ENCODE results near the gene THSD1. TPM values are rescaled to one million over a fixed set of nuclear protein-coding genes. Genes with fewer than 3 reads are reported as not detected.

The THSD1 gene
- total RNA-seq, 1 donor from 2014 or later: 1.3 TPM

- H3K9me3 Mint-ChIP-seq: no peaks in the 10 kb centered on the region
- no peaks in the 10 kb centered on the region for H3K36me3 Mint-ChIP-seq
- peaks cover 5% of the 10 kb centered on the region for H3K4me1 Mint-ChIP-seq
- no peak for DNase-seq (ENCODE audit: low spot score in 2 of 2, unreplicated experiment in 2 of 2)
- no peak overlapping the region for H3K4me3 Mint-ChIP-seq
- H3K27me3 Mint-ChIP-seq (ENCODE audit: low read depth): peaks cover 3% of the 10 kb centered on the region
- no peak overlapping the region for H3K27ac Mint-ChIP-seq
- no peak for TF ChIP-seq CTCF (IDR thresholded peaks at IDR 0.05; ENCODE audit: unreplicated experiment)
These were observed 44.7 kb downstream of the THSD1 start for GRCh38 chr13:52361225-52361624.

- Mint-ChIP-seq H3K27me3 (ENCODE audit: low read depth) (peaks cover 5% of the 10 kb centered on the region), H3K4me1 (peaks cover 5% of the 10 kb centered on the region), H3K36me3 (no peaks in the 10 kb centered on the region), H3K27ac (no peak overlapping the region), H3K4me3 (no peak overlapping the region), H3K9me3 (no peaks in the 10 kb centered on the region)
- no peak for DNase-seq (ENCODE audit: low spot score in 2 of 2, unreplicated experiment in 2 of 2)
- TF ChIP-seq CTCF (IDR thresholded peaks at IDR 0.05; ENCODE audit: unreplicated experiment): no peak
These were observed 46.4 kb downstream of the THSD1 start for GRCh38 chr13:52359534-52359933.

GRCh38 chr13:52356327-52356726 is 49.6 kb downstream of the THSD1 start:
- TF ChIP-seq CTCF (IDR thresholded peaks at IDR 0.05; ENCODE audit: unreplicated experiment): no peak
- DNase-seq (ENCODE audit: low spot score in 2 of 2, unreplicated experiment in 2 of 2): no peak
- Mint-ChIP-seq H3K4me1 (peaks cover 5% of the 10 kb centered on the region), H3K36me3 (no peaks in the 10 kb centered on the region), H3K4me3 (no peak overlapping the region), H3K27me3 (ENCODE audit: low read depth) (peaks cover 3% of the 10 kb centered on the region), H3K27ac (no peak overlapping the region), H3K9me3 (peaks cover 2% of the 10 kb centered on the region)

- H3K36me3 Mint-ChIP-seq: no peaks in the 10 kb centered on the region
- H3K27me3 Mint-ChIP-seq (ENCODE audit: low read depth): peaks cover 3% of the 10 kb centered on the region
- peaks cover under 1% of the 10 kb centered on the region for H3K4me1 Mint-ChIP-seq
- H3K9me3 Mint-ChIP-seq: peaks cover 4% of the 10 kb centered on the region
- DNase-seq (ENCODE audit: low spot score in 2 of 2, unreplicated experiment in 2 of 2): no peak
- TF ChIP-seq CTCF (IDR thresholded peaks at IDR 0.05; ENCODE audit: unreplicated experiment): no peak
- H3K27ac Mint-ChIP-seq: no peak overlapping the region
- H3K4me3 Mint-ChIP-seq: no peak overlapping the region
These were observed 52.8 kb downstream of the THSD1 start for GRCh38 chr13:52353193-52353592.

- Mint-ChIP-seq H3K4me3 (no peak overlapping the region), H3K36me3 (no peaks in the 10 kb centered on the region), H3K27me3 (ENCODE audit: low read depth) (peaks cover 1% of the 10 kb centered on the region), H3K9me3 (peaks cover 7% of the 10 kb centered on the region), H3K4me1 (peaks cover 4% of the 10 kb centered on the region), H3K27ac (no peak overlapping the region)
- TF ChIP-seq CTCF (IDR thresholded peaks at IDR 0.05; ENCODE audit: unreplicated experiment): no peak
- DNase-seq (ENCODE audit: low spot score in 2 of 2, unreplicated experiment in 2 of 2): no peak
These were observed 56.8 kb downstream of the THSD1 start for GRCh38 chr13:52348983-52349780.

All from mesothelial cell of epicardium (in vitro differentiated cells).